GM23338 (cell line): Measurements from ENCODE around the gene RRAS2. TPM values are rescaled to one million over a fixed set of nuclear protein-coding genes. Genes with fewer than 3 reads are reported as not detected.

Source experiments
- ATAC-seq: fragments of 200-7000 bp; cut with Tn5 transposase; 3 replicates; pipeline ENCODE4 v1.9.1; 2020
- DNase-seq: peaks from one replicate; pipeline ENCODE4 v3.0.0-alpha.2; 2015; ENCODE audit warnings: low spot score
- H2AFZ ChIP-seq: fragments of 200-600 bp; sonication (generic); 2 replicates; pipeline ENCODE4 v1.8.0; 2016; ENCODE audit warnings: antibody characterized with exemption, mild to moderate bottlenecking, moderate library complexity
- H3F3A ChIP-seq: fragments of 200-600 bp; sonication (generic); replicated peaks from 2 replicates; pipeline ENCODE4 v1.8.0; 2017; ENCODE audit warnings: antibody characterized with exemption, mixed run types, low read depth
- H3K27ac ChIP-seq: fragments of 200-600 bp; sonication (generic); 2 replicates; pipeline ENCODE4 v1.6.1; 2016; ENCODE audit warnings: low read depth
- H3K27me3 ChIP-seq: fragments of 200-600 bp; sonication (generic); 2 replicates; pipeline ENCODE4 v1.8.0; 2016; ENCODE audit warnings: mild to moderate bottlenecking, mixed run types, moderate library complexity; ENCODE audit not compliant: insufficient read depth
- H3K36me3 ChIP-seq: fragments of 200-600 bp; sonication (generic); 2 replicates; pipeline ENCODE4 v1.8.0; 2016; ENCODE audit warnings: mild to moderate bottlenecking; ENCODE audit not compliant: insufficient read depth
- H3K4me1 ChIP-seq: fragments of 200-600 bp; sonication (generic); 2 replicates; pipeline ENCODE4 v1.8.0; 2016; ENCODE audit warnings: mild to moderate bottlenecking, moderate library complexity; ENCODE audit not compliant: insufficient read depth
- H3K4me2 ChIP-seq: fragments of 200-600 bp; sonication (generic); 2 replicates; pipeline ENCODE4 v1.7.1; 2017; ENCODE audit warnings: mixed run types
- H3K4me3 ChIP-seq: fragments of 200-600 bp; sonication (generic); 2 replicates; pipeline ENCODE4 v1.6.1; 2016; ENCODE audit warnings: mixed run types
- H3K79me2 ChIP-seq: fragments of 200-600 bp; sonication (generic); replicated peaks from 2 replicates; pipeline ENCODE4 v1.8.0; 2017; ENCODE audit warnings: mild to moderate bottlenecking; ENCODE audit not compliant: insufficient read depth
- H3K9me2 ChIP-seq: fragments of 200-600 bp; sonication (generic); 2 replicates; pipeline ENCODE4 v1.8.0; 2017; ENCODE audit not compliant: insufficient read depth
- H4K20me1 ChIP-seq: fragments of 200-600 bp; sonication (generic); replicated peaks from 2 replicates; pipeline ENCODE4 v1.8.0; 2017; ENCODE audit warnings: mild to moderate bottlenecking; ENCODE audit not compliant: insufficient read depth
- H3K27ac Mint-ChIP-seq: 2 replicates; pipeline ENCODE4 v1.8.0; 2020; ENCODE audit warnings: inconsistent platforms, mild to moderate bottlenecking, moderate library complexity, mixed read lengths
- H3K27me3 Mint-ChIP-seq: 3 replicates; pipeline ENCODE4 v1.8.0; 2022; ENCODE audit warnings: low read depth, mild to moderate bottlenecking, moderate library complexity, mixed read lengths, inconsistent platforms; ENCODE audit not compliant: insufficient read depth, poor library complexity
- H3K36me3 Mint-ChIP-seq: 3 replicates; pipeline ENCODE4 v1.8.0; 2021; ENCODE audit warnings: low read depth, mild to moderate bottlenecking, inconsistent platforms, moderate library complexity, mixed read lengths
- H3K4me1 Mint-ChIP-seq: 3 replicates; pipeline ENCODE4 v1.8.0; 2020; ENCODE audit warnings: mild to moderate bottlenecking, inconsistent platforms, mixed read lengths
- H3K4me3 Mint-ChIP-seq: 3 replicates; pipeline ENCODE4 v1.8.0; 2021; ENCODE audit warnings: moderate library complexity, mild to moderate bottlenecking, inconsistent platforms, mixed read lengths
- H3K9me3 Mint-ChIP-seq: 3 replicates; pipeline ENCODE4 v1.8.0; 2020; ENCODE audit warnings: moderate library complexity, mild to moderate bottlenecking, inconsistent platforms, mixed read lengths
- CREB1 ChIP-seq: fragments of 250-450 bp; sonication (Bioruptor Pico); IDR thresholded peaks from 2 replicates; pipeline ENCODE4 v1.5.0; 2020; ENCODE audit warnings: low read depth, mild to moderate bottlenecking, moderate library complexity
- CTCF ChIP-seq, 2 experiments: fragments of 200-600 bp in 1 of 2; sonication (generic) in 1 of 2; conservative IDR thresholded peaks; 2 replicates each; pipeline versions ENCODE4 v1.5.1 to v1.6.1; 2016 to 2017; ENCODE audit warnings: antibody characterized with exemption in 2 of 2, low read depth in 2 of 2, mild to moderate bottlenecking in 2 of 2, moderate library complexity in 1 of 2
- EZH2 ChIP-seq: fragments of 200-600 bp; sonication (generic); IDR thresholded peaks from one replicate; pipeline ENCODE4 v1.8.0; 2017; ENCODE audit warnings: antibody characterized with exemption, mild to moderate bottlenecking, low read depth; ENCODE audit not compliant: unreplicated experiment
- EZH2phosphoT487 ChIP-seq: fragments of 200-600 bp; sonication (generic); IDR thresholded peaks from one replicate; pipeline ENCODE4 v1.8.1; 2018; ENCODE audit warnings: antibody characterized with exemption; ENCODE audit not compliant: unreplicated experiment
- JUNB ChIP-seq: IDR thresholded peaks from one replicate; pipeline ENCODE4 v1.6.1; 2016; ENCODE audit warnings: antibody characterized with exemption; ENCODE audit not compliant: unreplicated experiment
- NANOG ChIP-seq: IDR thresholded peaks from 2 replicates; pipeline ENCODE4 v1.6.1; 2016; ENCODE audit warnings: antibody characterized with exemption, borderline replicate concordance
- POLR2AphosphoS5 ChIP-seq: IDR thresholded peaks from 2 replicates; pipeline ENCODE4 v1.6.1; 2016; ENCODE audit warnings: antibody characterized with exemption, low read depth
- REST ChIP-seq: IDR thresholded peaks from one replicate; pipeline ENCODE4 v1.6.1; 2018; ENCODE audit warnings: antibody characterized with exemption; ENCODE audit not compliant: unreplicated experiment
- STAT1 ChIP-seq: IDR thresholded peaks from one replicate; pipeline ENCODE4 v1.6.1; 2016; ENCODE audit warnings: antibody characterized with exemption; ENCODE audit not compliant: unreplicated experiment
- ZNF331 ChIP-seq: fragments of 250-450 bp; sonication (Bioruptor Pico); IDR thresholded peaks from 2 replicates; pipeline ENCODE4 v1.5.0; 2020; ENCODE audit warnings: low read depth, mild to moderate bottlenecking, moderate library complexity
- ZNF462 ChIP-seq: fragments of 250-450 bp; sonication (Bioruptor Pico); IDR thresholded peaks from 2 replicates; pipeline ENCODE4 v1.5.0; 2020; ENCODE audit warnings: mild to moderate bottlenecking, moderate library complexity
- polyA plus RNA-seq: library from polyadenylated mRNA; unstranded; fragments of >200 nt; fragmentation: Nextera tagmentation; extraction: Ambion mirVana; gene quantifications from 2 replicates; pipeline ENCODE4 v1.2.1, GENCODE V29; 2016
- total RNA-seq: library from RNA; depleted of rRNA; stranded (reverse); fragments of >200 nt; shearing (Covaris generic); gene quantifications from 2 replicates; pipeline ENCODE4 v1.2.3, GENCODE V29; 2014

Gene RRAS2
- total and polyA plus RNA-seq, 2 experiments from 2014 or later = 196 to 293 TPM

- Histone ChIP-seq H3K4me1 (no peaks in the 10 kb centered on the region), H3K27ac (no peak overlapping the region), H3K36me3 (no peaks in the 10 kb centered on the region), H4K20me1 (no peaks in the 10 kb centered on the region), H3K79me2 (no peaks in the 10 kb centered on the region), H3K4me3 (no peak overlapping the region), H3K9me2 (0 out of 2 replicates have a peak, but pooled peaks cover 7% of the 10 kb centered on the region), H2AFZ (no peak overlapping the region), H3F3A (no peaks in the 10 kb centered on the region), H3K4me2 (no peak overlapping the region), H3K27me3 (no peaks in the 10 kb centered on the region)
- H3K27me3 Mint-ChIP-seq = peaks cover 7% of the 10 kb centered on the region
- no peaks in the 10 kb centered on the region for H3K9me3 Mint-ChIP-seq
- no peak overlapping the region for H3K4me3 Mint-ChIP-seq
- TF ChIP-seq STAT1 = no peak
- TF ChIP-seq EZH2 = no peak
- no peak for TF ChIP-seq ZNF462 (CRISPR knock-in tag)
- no peak for TF ChIP-seq JUNB
- TF ChIP-seq POLR2AphosphoS5 = no peak
- no peak for TF ChIP-seq ZNF331 (CRISPR knock-in tag)
- TF ChIP-seq NANOG = no peak
- no peak for TF ChIP-seq CTCF (conservative IDR thresholded peaks at IDR 0.05; ENCODE audit: low read depth in 2 of 2)
- TF ChIP-seq EZH2phosphoT487 = no peak
- TF ChIP-seq REST = no peak
- no peak for TF ChIP-seq CREB1 (CRISPR knock-in tag)
- ATAC-seq = no peak
- peaks cover 5% of the 10 kb centered on the region; the same call in 2 of the 3 replicates for H3K4me1 Mint-ChIP-seq
- DNase-seq = no peak
- no peak overlapping the region for H3K27ac Mint-ChIP-seq
- no peaks in the 10 kb centered on the region for H3K36me3 Mint-ChIP-seq
Measured at GRCh38 chr11:14240221-14240620, 118.8 kb downstream of the RRAS2 start.
